ENCODE data around the gene TSPAN13.

DNA sequence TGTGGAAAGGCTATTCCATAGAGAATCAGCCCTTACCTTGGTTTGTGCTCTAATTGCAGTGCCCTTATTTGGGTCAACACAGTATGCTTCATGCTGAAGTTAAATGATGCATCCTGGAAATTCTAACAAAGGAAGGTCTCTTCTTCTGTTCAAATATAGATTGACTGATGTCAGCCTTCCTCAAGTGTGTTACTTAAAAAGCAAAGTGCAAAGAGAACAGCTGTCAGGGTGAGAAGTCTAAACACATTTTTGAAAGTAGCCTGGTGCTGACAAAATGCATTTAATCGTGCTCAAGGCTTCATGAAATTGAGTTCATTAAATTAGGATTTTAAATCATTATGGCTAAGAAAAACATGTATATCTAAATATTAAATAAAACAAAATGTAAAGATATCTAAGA lies 31.8 kb downstream of the TSPAN13 start:
- TF ChIP-seq POLR2A (IDR thresholded peaks at IDR 0.05), result no peak
- TF ChIP-seq, protein P1, sequence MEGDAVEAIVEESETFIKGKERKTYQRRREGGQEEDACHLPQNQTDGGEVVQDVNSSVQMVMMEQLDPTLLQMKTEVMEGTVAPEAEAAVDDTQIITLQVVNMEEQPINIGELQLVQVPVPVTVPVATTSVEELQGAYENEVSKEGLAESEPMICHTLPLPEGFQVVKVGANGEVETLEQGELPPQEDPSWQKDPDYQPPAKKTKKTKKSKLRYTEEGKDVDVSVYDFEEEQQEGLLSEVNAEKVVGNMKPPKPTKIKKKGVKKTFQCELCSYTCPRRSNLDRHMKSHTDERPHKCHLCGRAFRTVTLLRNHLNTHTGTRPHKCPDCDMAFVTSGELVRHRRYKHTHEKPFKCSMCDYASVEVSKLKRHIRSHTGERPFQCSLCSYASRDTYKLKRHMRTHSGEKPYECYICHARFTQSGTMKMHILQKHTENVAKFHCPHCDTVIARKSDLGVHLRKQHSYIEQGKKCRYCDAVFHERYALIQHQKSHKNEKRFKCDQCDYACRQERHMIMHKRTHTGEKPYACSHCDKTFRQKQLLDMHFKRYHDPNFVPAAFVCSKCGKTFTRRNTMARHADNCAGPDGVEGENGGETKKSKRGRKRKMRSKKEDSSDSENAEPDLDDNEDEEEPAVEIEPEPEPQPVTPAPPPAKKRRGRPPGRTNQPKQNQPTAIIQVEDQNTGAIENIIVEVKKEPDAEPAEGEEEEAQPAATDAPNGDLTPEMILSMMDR (IDR thresholded peaks at IDR 0.05), result no peak

All from stomach (tissue), 4 donors.